ENCODE results near the gene CAPRIN2. TPM values are rescaled to one million over a fixed set of nuclear protein-coding genes. Genes with fewer than 3 reads are reported as not detected.

The CAPRIN2 gene
- total RNA-seq, 2 donors from 2014 or later = 11.3 to 12.1 TPM

DNA sequence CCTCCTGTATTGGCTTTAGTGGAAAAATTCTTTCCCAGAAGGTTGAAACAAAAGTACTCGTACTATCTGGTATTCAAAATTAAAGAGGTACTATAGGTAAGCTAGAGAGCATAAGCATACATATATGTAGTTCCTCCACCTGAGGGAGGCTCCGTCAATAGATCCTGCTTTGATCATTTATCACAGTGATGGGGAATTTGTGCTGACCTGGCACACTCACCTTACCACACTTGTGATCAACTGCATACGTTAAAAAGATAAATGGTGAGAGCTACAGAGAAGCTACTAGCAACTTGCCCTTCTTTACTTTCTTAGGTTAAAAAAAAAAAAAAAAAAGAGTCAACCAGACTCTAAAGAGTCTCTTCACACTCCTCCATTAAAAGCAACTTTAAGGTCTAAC is 2.5 kb downstream of the CAPRIN2 start:
- H3K36me3 Mint-ChIP-seq (ENCODE audit: low read depth) = peaks cover 13% of the 10 kb centered on the region
- ATAC-seq (replicated peaks) = no peak
- no peak overlapping the region for H3K4me3 Mint-ChIP-seq
- no peaks in the 10 kb centered on the region for H3K9me3 Mint-ChIP-seq
- no peaks in the 10 kb centered on the region for H3K27me3 Mint-ChIP-seq
- H3K4me1 Mint-ChIP-seq = peaks cover 20% of the 10 kb centered on the region
- no peak overlapping the region for H3K27ac Mint-ChIP-seq

DNA sequence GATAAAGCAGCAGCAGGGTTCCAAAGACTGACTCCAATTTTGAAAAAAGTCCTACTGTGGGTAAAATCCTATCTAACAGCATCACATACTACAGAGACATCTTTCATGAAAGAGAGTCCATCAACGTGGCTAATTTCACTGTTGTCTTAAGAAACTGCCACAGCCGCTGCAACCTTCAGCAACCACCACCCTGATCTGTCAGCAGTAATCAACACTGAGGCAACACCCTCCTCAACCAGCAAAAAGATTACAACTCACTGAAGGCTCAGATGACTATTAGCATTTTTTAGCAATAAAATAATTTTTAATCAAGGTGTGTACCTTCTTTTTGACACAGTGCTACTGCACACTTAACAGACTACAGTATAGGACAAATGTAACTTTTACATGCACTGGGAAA is 6.6 kb downstream of the CAPRIN2 start:
- Mint-ChIP-seq H3K4me3 (no peak overlapping the region), H3K27me3 (no peaks in the 10 kb centered on the region), H3K27ac (no peak overlapping the region), H3K9me3 (no peaks in the 10 kb centered on the region), H3K36me3 (ENCODE audit: low read depth) (peaks cover 22% of the 10 kb centered on the region), H3K4me1 (peaks cover 8% of the 10 kb centered on the region)
- no peak for ATAC-seq (replicated peaks)

DNA sequence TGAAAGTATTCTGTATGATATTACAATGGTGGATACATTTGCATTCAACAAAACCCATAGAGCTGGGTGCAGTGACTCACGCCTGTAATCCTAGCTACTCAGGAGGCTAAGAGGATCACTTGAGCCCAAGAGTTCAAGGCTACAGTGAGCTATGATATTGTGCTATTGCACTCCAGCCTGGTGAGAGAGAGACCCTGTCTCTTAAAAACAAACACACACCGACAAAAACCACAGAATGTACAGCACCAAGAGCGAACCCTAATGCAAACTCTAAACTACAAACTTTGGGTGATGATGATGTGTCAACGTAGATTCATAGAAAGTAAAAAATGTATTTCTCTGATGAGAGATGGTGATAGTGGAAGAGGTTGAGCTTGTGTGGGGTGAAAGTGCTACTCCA is 8.6 kb downstream of the CAPRIN2 start:
- no peak for ATAC-seq (replicated peaks)
- H3K27me3 Mint-ChIP-seq = no peaks in the 10 kb centered on the region

DNA sequence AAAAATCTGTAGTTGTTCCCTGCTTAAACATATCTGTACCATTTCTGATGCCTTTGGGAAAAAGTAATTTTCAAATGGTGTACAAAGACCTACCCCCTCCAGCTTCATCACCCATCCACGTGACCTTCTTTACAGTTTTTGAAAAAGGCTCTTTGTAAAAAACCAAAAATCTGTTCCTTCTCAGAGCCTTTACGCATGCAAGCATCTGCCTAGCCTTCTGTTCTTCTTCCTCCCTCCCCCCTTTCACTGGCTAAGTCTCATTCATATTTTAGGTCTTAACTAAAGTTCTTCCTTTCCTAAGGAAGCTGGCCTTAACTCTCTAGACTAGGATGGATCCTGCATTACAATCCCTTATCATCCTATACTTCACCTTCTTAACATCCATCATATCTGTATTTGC is 10.4 kb downstream of the CAPRIN2 start:
- peaks cover 29% of the 10 kb centered on the region for H3K36me3 Mint-ChIP-seq (ENCODE audit: low read depth)
- no peaks in the 10 kb centered on the region for H3K27me3 Mint-ChIP-seq
- H3K9me3 Mint-ChIP-seq = no peaks in the 10 kb centered on the region
- no peaks in the 10 kb centered on the region for H3K4me1 Mint-ChIP-seq
- ATAC-seq (replicated peaks) = no peak
- H3K4me3 Mint-ChIP-seq = no peak overlapping the region
- no peak overlapping the region for H3K27ac Mint-ChIP-seq

More for the DNA sequence above, 8.6 kb downstream of the CAPRIN2 start:
- H3K36me3 Mint-ChIP-seq (ENCODE audit: low read depth) = peaks cover 22% of the 10 kb centered on the region
- H3K4me3 Mint-ChIP-seq = no peak overlapping the region
- peaks cover 4% of the 10 kb centered on the region for H3K4me1 Mint-ChIP-seq
- no peak overlapping the region for H3K27ac Mint-ChIP-seq
- no peaks in the 10 kb centered on the region for H3K9me3 Mint-ChIP-seq

DNA sequence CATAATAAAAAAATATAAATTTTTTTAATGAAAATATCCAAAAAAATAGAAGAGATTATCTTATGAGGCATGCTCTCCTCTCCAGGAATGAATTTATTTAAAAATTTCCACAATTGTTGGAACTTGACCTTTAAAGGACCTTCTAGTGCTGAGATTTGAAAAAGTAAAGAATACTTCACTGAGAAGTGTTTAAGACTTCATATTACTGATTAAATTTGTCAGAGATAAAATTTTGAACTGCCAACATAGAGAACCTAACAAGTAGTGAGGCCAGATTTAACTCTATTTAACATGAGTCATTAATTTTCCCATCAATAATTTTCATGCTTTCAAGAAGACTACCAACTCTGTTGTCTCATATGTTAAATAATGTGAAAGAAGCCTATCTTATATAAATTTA is 14.5 kb downstream of the CAPRIN2 start:
- Mint-ChIP-seq H3K27ac (no peak overlapping the region), H3K4me1 (no peaks in the 10 kb centered on the region), H3K36me3 (ENCODE audit: low read depth) (peaks cover 51% of the 10 kb centered on the region), H3K4me3 (no peak overlapping the region), H3K9me3 (no peaks in the 10 kb centered on the region), H3K27me3 (no peaks in the 10 kb centered on the region)
- ATAC-seq (replicated peaks) = no peak

DNA sequence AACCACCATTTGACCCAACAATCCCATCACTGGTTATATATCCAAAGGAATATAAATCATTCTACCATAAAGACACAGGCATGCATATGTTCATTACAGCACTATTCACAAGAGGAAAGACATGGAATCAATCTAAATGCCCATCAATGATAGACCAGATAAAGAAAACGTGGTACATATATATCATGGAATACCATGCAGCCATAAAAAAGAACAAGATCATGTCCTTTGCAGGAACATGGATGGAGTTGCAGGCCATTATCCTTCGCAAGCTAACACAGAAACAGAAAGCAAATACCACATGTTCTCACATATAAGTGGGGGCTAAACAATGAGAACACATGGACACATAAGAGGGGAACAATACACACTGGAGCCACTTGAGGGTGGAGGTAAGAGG is 15.7 kb downstream of the CAPRIN2 start:
- Mint-ChIP-seq H3K4me3 (no peak overlapping the region), H3K27me3 (no peaks in the 10 kb centered on the region), H3K27ac (no peak overlapping the region), H3K36me3 (ENCODE audit: low read depth) (peaks cover 64% of the 10 kb centered on the region), H3K9me3 (no peaks in the 10 kb centered on the region), H3K4me1 (no peaks in the 10 kb centered on the region)
- ATAC-seq (replicated peaks) = no peak

DNA sequence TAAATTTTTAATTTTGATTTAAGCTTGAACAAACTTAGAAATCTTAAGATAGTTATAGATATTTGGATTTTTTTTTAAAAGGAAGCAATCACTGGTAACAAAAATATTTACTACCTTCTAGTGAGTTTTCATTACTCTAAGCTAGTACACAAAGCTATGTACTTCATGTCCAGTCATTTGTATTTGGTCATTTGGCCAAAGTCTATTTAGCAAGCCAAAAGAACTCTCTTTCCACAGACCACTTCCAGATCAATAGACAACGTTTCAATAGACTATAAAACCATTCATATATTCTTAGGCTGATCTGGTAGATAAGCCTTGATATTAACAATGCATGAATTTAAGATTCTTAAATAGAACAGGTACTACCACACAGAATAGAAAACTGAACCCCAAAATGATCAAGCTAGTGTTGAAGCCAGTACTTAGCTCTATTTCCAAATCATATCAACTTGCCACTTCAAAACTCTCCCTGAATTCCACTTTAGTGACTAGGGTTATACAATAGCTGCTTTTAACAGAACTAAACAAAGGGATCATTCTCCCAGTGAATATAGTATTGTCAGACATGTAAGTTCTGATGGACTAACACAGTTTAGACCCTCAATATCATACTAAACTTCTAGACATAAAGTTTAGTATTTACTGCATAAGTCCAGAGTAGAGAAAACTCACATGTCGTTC is 21.7 kb downstream of the CAPRIN2 start:
- H3K4me1 Mint-ChIP-seq = no peaks in the 10 kb centered on the region
- no peak overlapping the region for H3K4me3 Mint-ChIP-seq
- H3K36me3 Mint-ChIP-seq (ENCODE audit: low read depth) = peaks cover 81% of the 10 kb centered on the region
- no peaks in the 10 kb centered on the region for H3K9me3 Mint-ChIP-seq
- no peak overlapping the region for H3K27ac Mint-ChIP-seq
- H3K27me3 Mint-ChIP-seq = no peaks in the 10 kb centered on the region
- no peak for ATAC-seq (replicated peaks)

DNA sequence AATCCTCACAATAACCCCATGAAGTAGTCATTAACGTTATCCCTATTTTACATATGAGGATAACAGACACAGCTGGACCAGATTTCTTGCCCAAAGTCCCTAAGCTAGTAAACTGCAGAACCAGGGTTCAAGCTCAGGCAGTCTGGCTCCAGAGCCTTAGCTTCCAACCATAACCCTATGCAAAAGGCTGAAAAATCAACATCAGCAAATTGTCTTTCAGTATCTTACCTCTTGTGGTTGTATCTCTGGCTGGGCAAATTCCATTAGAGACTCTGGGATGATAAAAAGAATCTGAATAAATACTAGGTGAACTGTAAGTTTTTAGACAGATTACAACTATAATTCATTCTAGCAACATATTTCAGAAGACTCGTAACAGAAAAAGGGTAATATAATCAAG is 24.7 kb downstream of the CAPRIN2 start:
- ATAC-seq (replicated peaks) = no peak
- Mint-ChIP-seq H3K36me3 (ENCODE audit: low read depth) (peaks cover 77% of the 10 kb centered on the region), H3K27ac (no peak overlapping the region), H3K4me1 (no peaks in the 10 kb centered on the region), H3K4me3 (no peak overlapping the region), H3K27me3 (no peaks in the 10 kb centered on the region), H3K9me3 (no peaks in the 10 kb centered on the region)

DNA sequence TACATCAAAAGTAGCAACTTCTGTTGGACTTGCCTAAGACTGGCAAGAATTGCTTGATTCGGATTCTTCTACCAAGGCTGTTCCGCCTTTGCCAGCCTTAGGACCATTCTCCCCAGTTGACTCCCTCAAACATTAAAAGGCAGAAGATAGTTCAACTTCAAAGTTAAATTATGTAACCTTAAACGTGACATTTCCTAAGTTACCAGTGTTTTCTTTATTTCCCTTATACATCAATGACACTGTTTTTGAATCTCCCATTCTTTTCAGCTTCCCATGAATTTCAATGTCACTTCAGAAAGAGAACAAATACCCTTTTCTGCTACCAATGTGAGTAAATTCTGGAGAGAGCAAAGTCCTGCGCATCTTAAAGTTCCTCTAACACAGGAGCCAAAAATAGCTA is 25.2 kb downstream of the CAPRIN2 start:
- Mint-ChIP-seq H3K36me3 (ENCODE audit: low read depth) (peaks cover 76% of the 10 kb centered on the region), H3K27me3 (no peaks in the 10 kb centered on the region), H3K4me3 (no peak overlapping the region), H3K4me1 (no peaks in the 10 kb centered on the region), H3K9me3 (no peaks in the 10 kb centered on the region), H3K27ac (no peak overlapping the region)
- ATAC-seq (replicated peaks) = no peak

DNA sequence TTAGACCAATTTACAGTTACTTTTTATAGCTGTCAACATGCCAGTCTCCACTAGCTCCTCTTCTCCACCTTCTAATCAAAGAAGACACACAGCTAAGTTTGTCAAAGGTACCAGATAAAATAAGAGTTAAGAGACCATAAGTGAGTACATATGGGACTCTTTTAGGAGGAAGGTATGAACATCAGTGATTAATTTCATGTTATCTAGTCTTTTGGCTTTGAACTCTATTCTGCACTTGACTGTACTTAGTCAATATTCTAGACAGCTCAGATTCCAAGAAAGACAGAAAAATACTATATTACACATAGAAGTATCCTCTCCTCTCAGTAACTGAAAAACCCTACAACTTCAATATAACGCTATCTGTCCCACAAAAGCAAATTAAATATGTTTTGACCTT is 28.1 kb downstream of the CAPRIN2 start:
- no peak overlapping the region for H3K4me3 Mint-ChIP-seq
- H3K36me3 Mint-ChIP-seq (ENCODE audit: low read depth) = peaks cover 80% of the 10 kb centered on the region
- no peak for ATAC-seq (replicated peaks)
- no peaks in the 10 kb centered on the region for H3K9me3 Mint-ChIP-seq
- H3K27me3 Mint-ChIP-seq = no peaks in the 10 kb centered on the region
- no peak overlapping the region for H3K27ac Mint-ChIP-seq
- no peaks in the 10 kb centered on the region for H3K4me1 Mint-ChIP-seq

DNA sequence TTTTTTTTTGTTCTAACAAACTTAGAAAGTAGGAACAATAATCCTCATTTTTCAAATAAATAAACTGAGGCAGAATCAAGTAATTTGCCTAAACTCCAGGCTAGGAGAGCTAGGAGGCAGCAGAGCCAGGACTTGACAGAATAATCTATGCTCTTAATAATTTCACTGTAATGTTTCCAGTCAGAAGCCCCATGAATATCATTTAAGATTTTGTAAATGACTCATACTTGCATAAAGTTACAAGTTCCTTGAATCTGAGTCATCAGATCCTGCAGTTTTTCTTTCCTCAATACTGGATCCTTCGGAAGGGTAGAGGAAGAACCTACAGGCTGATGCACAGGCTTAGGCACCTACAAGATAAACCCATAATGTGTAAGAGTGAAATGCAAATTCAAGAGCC is 29.0 kb downstream of the CAPRIN2 start:
- Mint-ChIP-seq H3K27me3 (no peaks in the 10 kb centered on the region), H3K27ac (no peak overlapping the region), H3K4me1 (no peaks in the 10 kb centered on the region), H3K36me3 (ENCODE audit: low read depth) (peaks cover 82% of the 10 kb centered on the region), H3K9me3 (no peaks in the 10 kb centered on the region), H3K4me3 (no peak overlapping the region)
- ATAC-seq (replicated peaks) = no peak

DNA sequence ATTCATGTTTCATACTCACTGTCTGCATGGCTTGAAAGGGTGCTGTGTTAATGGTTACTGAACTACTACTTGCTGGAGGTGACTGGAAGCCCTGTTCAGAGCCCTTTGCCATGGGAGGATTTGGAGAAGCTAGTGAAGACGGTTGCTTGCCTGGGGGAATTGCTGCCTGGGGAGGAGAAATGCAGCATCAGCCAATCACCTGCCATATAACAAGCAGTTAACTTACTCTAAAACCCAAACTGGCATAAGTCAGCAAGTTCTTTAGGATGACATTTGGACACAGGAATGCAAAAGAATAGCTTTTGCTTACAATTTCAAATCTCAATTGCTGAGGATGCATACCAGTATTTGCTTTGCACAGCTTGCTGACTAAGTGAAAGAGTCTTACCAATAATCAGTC is 35.7 kb downstream of the CAPRIN2 start:
- Mint-ChIP-seq H3K27me3 (no peaks in the 10 kb centered on the region), H3K36me3 (ENCODE audit: low read depth) (peaks cover 73% of the 10 kb centered on the region), H3K4me1 (no peaks in the 10 kb centered on the region), H3K4me3 (no peak overlapping the region), H3K27ac (no peak overlapping the region), H3K9me3 (no peaks in the 10 kb centered on the region)
- ATAC-seq (replicated peaks) = no peak

DNA sequence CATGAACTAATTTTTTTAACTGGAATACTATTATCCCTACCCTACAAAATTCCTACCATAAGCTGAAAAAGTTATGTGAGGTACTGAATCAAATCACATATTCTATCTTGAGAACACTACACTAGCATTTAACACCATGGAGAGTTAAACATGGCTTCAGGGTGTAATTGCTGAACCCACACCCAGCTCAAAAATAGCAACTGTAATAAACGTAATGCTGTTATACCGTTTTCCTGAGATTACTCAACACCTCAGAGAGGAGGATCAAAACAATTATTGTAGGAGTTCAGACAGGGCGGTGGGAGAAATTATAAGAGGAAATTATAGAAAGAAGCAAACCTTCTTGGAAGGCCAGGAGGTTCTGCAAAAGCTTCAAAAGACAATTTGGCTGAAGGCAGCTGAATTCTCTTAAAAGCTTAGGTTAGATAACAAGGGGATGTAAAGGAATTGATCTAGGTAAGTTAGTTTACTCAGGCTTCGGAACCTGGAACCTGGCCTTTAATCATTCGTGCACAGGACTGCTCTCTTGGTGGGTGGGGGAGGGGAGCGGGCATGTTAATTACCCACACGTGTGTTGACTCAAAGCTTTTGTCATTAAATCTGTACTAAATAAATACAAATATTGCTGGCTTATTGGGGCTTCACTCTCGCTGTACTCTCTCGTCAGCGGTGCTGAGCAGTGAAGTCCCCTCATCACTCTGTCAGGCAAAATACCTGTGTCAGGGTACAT is 47.0 kb downstream of the CAPRIN2 start:
- Mint-ChIP-seq H3K27ac (no peak overlapping the region), H3K4me3 (no peak overlapping the region)
- no peak for ATAC-seq (replicated peaks)

DNA sequence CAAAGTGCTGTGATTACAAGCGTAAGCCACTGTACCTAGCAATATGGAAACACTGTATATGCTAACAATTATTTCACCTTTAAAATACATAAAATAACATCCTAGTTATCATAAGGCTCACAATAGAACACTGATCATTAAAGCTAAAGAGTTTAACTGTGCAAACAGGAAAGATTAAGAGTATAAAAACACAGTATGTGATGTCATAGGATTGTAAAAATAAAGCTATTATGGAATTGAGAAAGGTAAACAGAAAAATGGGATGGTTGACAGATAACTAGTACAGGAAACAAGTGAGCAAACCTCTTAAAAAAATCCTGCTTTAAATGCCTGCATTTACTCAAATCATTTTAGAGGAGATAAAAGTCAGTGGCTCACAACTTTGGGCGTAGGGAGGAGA is 48.3 kb downstream of the CAPRIN2 start:
- Mint-ChIP-seq H3K27ac (no peak overlapping the region), H3K9me3 (no peaks in the 10 kb centered on the region), H3K27me3 (no peaks in the 10 kb centered on the region), H3K4me1 (no peaks in the 10 kb centered on the region), H3K4me3 (no peak overlapping the region), H3K36me3 (ENCODE audit: low read depth) (peaks cover 21% of the 10 kb centered on the region)
- ATAC-seq (replicated peaks) = no peak

More for the DNA sequence above, 47.0 kb downstream of the CAPRIN2 start:
- Mint-ChIP-seq H3K9me3 (no peaks in the 10 kb centered on the region), H3K27me3 (no peaks in the 10 kb centered on the region), H3K4me1 (no peaks in the 10 kb centered on the region), H3K36me3 (ENCODE audit: low read depth) (peaks cover 31% of the 10 kb centered on the region)

DNA sequence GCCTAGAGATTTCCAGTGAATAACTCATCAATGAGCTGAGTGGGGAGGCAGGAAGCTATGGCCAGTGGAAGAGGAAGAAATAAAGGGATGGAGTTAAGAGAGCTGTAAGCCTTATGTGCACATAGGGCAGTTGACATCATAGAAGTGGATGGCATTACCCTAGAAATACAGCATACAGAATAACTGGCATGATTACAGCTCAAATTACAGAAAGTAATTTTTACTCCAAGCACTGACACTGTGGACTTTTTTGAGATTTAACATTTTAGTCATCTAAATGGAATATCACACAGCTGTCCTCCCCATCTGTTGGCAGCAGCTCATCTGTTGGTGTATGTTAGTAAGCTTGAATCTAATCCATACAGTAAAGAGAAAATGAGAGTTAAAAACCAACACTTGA is 53.7 kb downstream of the CAPRIN2 start:
- Mint-ChIP-seq H3K9me3 (no peaks in the 10 kb centered on the region), H3K27me3 (no peaks in the 10 kb centered on the region), H3K36me3 (ENCODE audit: low read depth) (no peaks in the 10 kb centered on the region), H3K4me1 (no peaks in the 10 kb centered on the region), H3K4me3 (no peak overlapping the region), H3K27ac (no peak overlapping the region)
- ATAC-seq (replicated peaks) = no peak

All from activated T-helper 17 cell treated with anti-CD3 and anti-CD28 coated beads, Interleukin-2, amount 50 U/mL, for 72 hours (primary cell).